PC-9 (cell line): ENCODE measurements around the gene GIMAP2. TPM values are rescaled to one million over a fixed set of nuclear protein-coding genes. Genes with fewer than 3 reads are reported as not detected.

Experiments used
- BruUV-seq: library from RNA; stranded (reverse); fragments of 400-500 nt; replicated peaks from 2 replicates; lab custom pipeline; 2021; lab: Mats Ljungman, UMichigan
- CTCF ChIA-PET: fragments of 300-600 bp; sonication (Branson Sonifier 250); formaldehyde crosslinking; loops from one replicate; lab custom pipeline; 2022; ENCODE audit warnings: antibody characterized with exemption; lab: Charles Lee
- POLR2A ChIA-PET: fragments of 300-600 bp; sonication (Branson Sonifier 250); formaldehyde crosslinking; loops from one replicate; lab custom pipeline; 2022; ENCODE audit warnings: antibody characterized with exemption; ENCODE audit not compliant: unreplicated experiment; lab: Charles Lee
- DNase-seq, 2 experiments: peaks; one replicate each; pipeline versions ENCODE4 v3.0.0 to v3.0.0-alpha.2; 2015 to 2022; ENCODE audit warnings: mixed read lengths in 1 of 2
- H2AFZ ChIP-seq: fragments of 200-600 bp; sonication (generic); 2 replicates; pipeline ENCODE4 v1.8.1; 2017; ENCODE audit warnings: antibody characterized with exemption
- H3F3A ChIP-seq: fragments of 200-600 bp; sonication (generic); 2 replicates; pipeline ENCODE4 v1.8.1; 2017; ENCODE audit warnings: antibody characterized with exemption, mild to moderate bottlenecking, low read depth; ENCODE audit not compliant: insufficient read depth
- H3K27ac ChIP-seq: fragments of 200-600 bp; sonication (generic); 2 replicates; pipeline ENCODE4 v1.6.1; 2016; ENCODE audit warnings: mixed run types
- H3K27me3 ChIP-seq: fragments of 200-600 bp; sonication (generic); 2 replicates; pipeline ENCODE4 v1.6.1; 2016; ENCODE audit warnings: low read depth, mixed run types; ENCODE audit not compliant: insufficient read depth
- H3K36me3 ChIP-seq: fragments of 200-600 bp; sonication (generic); 2 replicates; pipeline ENCODE4 v1.6.1; 2016; ENCODE audit warnings: low read depth, mixed run types
- H3K4me1 ChIP-seq: fragments of 200-600 bp; sonication (generic); replicated peaks from 2 replicates; pipeline ENCODE4 v1.6.1; 2016; ENCODE audit warnings: mixed run types; ENCODE audit not compliant: insufficient read depth
- H3K4me2 ChIP-seq: fragments of 200-600 bp; sonication (generic); 2 replicates; pipeline ENCODE4 v1.6.1; 2017; ENCODE audit warnings: mixed run types
- H3K4me3 ChIP-seq: fragments of 200-600 bp; sonication (generic); 2 replicates; pipeline ENCODE4 v1.6.1; 2016; ENCODE audit warnings: mixed run types
- H3K79me2 ChIP-seq: fragments of 200-600 bp; sonication (generic); 2 replicates; pipeline ENCODE4 v1.6.1; 2017; ENCODE audit warnings: low read depth, mixed run types
- H3K9me2 ChIP-seq: fragments of 200-600 bp; sonication (generic); 2 replicates; pipeline ENCODE4 v1.8.1; 2017; ENCODE audit warnings: mild to moderate bottlenecking; ENCODE audit not compliant: insufficient read depth
- H3K9me3 ChIP-seq: fragments of 200-600 bp; sonication (generic); 2 replicates; pipeline ENCODE4 v1.8.1; 2016; ENCODE audit warnings: low read depth; ENCODE audit not compliant: insufficient read depth
- H4K20me1 ChIP-seq: fragments of 200-600 bp; sonication (generic); 2 replicates; pipeline ENCODE4 v1.8.1; 2017; ENCODE audit not compliant: insufficient read depth
- EZH2 ChIP-seq: fragments of 200-600 bp; sonication (generic); IDR thresholded peaks from 2 replicates; pipeline ENCODE4 v1.8.0; 2017; ENCODE audit warnings: antibody characterized with exemption, low read depth
- intact Hi-C: fragments of 100-400 bp; cut with micrococcal nuclease; formaldehyde crosslinking; loops from one replicate; pipeline ENCODE4 v1.10.0; 2022; ENCODE audit not compliant: unreplicated experiment
- total RNA-seq: library from RNA; stranded (reverse); gene quantifications from 2 replicates; pipeline ENCODE4 v1.2.3, GENCODE V29; 2021
- TF ChIP-seq, protein P1 (sequence below): fragments of 200-600 bp; sonication (generic); conservative IDR thresholded peaks from 2 replicates; pipeline ENCODE4 v1.6.1; 2017; ENCODE audit warnings: mixed run types, antibody characterized with exemption, mild to moderate bottlenecking, moderate library complexity

The GIMAP2 gene
- total RNA-seq, 1 experiment from 2014 or later = 0.81 TPM

DNA sequence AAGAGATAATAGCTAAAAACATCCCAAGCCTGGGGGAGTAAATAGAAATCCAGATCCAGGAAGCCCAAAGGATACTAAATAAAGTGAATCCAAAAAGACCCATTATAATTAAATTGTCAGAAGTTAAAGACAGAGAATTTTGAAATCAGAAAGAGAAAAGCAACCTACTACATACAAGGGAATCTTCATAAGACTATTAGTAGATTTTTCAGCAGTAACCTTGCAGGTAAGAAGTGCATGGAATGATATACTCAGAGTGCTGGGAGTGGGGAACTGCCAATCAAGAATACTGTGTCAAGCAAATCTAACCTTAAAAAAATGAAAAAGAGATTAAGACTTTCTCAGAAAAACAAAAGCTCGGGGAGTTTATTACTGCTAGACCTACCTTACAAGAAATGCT lies 17.7 kb downstream of the GIMAP2 start:
- Histone ChIP-seq H3K4me1 (no peaks in the 10 kb centered on the region), H3K27me3 (peaks cover 4% of the 10 kb centered on the region; the same call in 1 of the 2 replicates), H2AFZ (no peak overlapping the region), H3K9me2 (no peaks in the 10 kb centered on the region), H4K20me1 (no peaks in the 10 kb centered on the region; the same call in 1 of the 2 replicates), H3F3A (no peaks in the 10 kb centered on the region), H3K36me3 (no peaks in the 10 kb centered on the region), H3K4me2 (no peak overlapping the region), H3K27ac (no peak overlapping the region), H3K79me2 (no peaks in the 10 kb centered on the region), H3K9me3 (no peaks in the 10 kb centered on the region; the same call in 1 of the 2 replicates), H3K4me3 (no peak overlapping the region)
- DNase-seq = no peak
- POLR2A ChIA-PET = no interaction called here
- CTCF ChIA-PET = no interaction called here
- BruUV-seq = no TSS peak
- intact Hi-C loops = no loop called here
- no peak for TF ChIP-seq EZH2
- TF ChIP-seq, protein P1, sequence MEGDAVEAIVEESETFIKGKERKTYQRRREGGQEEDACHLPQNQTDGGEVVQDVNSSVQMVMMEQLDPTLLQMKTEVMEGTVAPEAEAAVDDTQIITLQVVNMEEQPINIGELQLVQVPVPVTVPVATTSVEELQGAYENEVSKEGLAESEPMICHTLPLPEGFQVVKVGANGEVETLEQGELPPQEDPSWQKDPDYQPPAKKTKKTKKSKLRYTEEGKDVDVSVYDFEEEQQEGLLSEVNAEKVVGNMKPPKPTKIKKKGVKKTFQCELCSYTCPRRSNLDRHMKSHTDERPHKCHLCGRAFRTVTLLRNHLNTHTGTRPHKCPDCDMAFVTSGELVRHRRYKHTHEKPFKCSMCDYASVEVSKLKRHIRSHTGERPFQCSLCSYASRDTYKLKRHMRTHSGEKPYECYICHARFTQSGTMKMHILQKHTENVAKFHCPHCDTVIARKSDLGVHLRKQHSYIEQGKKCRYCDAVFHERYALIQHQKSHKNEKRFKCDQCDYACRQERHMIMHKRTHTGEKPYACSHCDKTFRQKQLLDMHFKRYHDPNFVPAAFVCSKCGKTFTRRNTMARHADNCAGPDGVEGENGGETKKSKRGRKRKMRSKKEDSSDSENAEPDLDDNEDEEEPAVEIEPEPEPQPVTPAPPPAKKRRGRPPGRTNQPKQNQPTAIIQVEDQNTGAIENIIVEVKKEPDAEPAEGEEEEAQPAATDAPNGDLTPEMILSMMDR = no peak

GRCh38 chr7:150715293-150715692 lies 29.8 kb downstream of the GIMAP2 start:
- H3K4me3 ChIP-seq = no peak overlapping the region
- peaks cover 50% of the 10 kb centered on the region for H3K27me3 ChIP-seq
- H3K4me2 ChIP-seq = no peak overlapping the region
- H3K36me3 ChIP-seq = no peaks in the 10 kb centered on the region
- H3K9me3 ChIP-seq = no peaks in the 10 kb centered on the region
- no peaks in the 10 kb centered on the region for H3K4me1 ChIP-seq
- intact Hi-C loops = no loop called here
- TF ChIP-seq, protein P1 = peak; percentile 32; the same call in 1 of the 2 replicates
- no peak for TF ChIP-seq EZH2
- ChIA-PET CTCF (no interaction called here), POLR2A (no interaction called here)
- H3K79me2 ChIP-seq = no peaks in the 10 kb centered on the region
- no peak overlapping the region for H3K27ac ChIP-seq
- H3F3A ChIP-seq = no peaks in the 10 kb centered on the region
- no TSS peak for BruUV-seq
- H4K20me1 ChIP-seq = no peaks in the 10 kb centered on the region
- no peak for DNase-seq
- H3K9me2 ChIP-seq = no peaks in the 10 kb centered on the region
- no peak overlapping the region for H2AFZ ChIP-seq

DNA sequence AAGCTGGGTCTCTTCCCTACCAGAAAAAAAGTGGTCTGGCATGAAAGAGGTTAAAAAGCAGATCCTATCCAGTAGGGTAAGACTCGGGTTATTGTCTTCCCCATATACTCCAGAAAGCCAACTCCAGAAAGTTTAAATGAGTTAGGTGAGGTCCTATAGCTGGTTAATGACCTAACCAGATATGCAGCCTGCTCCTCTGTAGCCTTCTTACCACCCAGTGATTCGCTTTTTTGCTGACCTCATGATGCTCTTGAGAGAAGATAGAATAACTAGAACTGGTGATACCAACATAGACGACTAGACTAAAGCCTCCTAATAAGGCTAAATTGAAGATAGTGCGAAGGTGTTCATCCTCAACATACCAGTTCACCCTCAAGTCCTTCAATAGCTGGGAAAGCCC lies 30.2 kb downstream of the GIMAP2 start:
- H3F3A ChIP-seq = no peaks in the 10 kb centered on the region
- no peak for TF ChIP-seq EZH2
- TF ChIP-seq, protein P1 = no peak
- H3K27me3 ChIP-seq = peaks cover 54% of the 10 kb centered on the region
- no peak overlapping the region for H3K4me3 ChIP-seq
- H4K20me1 ChIP-seq = no peaks in the 10 kb centered on the region
- H3K9me3 ChIP-seq = no peaks in the 10 kb centered on the region
- DNase-seq = no peak
- H3K36me3 ChIP-seq = no peaks in the 10 kb centered on the region
- BruUV-seq = no TSS peak
- H3K4me2 ChIP-seq = no peak overlapping the region
- no peaks in the 10 kb centered on the region for H3K4me1 ChIP-seq
- ChIA-PET CTCF (no interaction called here), POLR2A (no interaction called here)
- no peaks in the 10 kb centered on the region for H3K79me2 ChIP-seq
- H3K9me2 ChIP-seq = no peaks in the 10 kb centered on the region
- no peak overlapping the region for H3K27ac ChIP-seq
- intact Hi-C loops = no loop called here
- H2AFZ ChIP-seq = no peak overlapping the region
